ENCODE data around the gene ADD1. TPM values are rescaled to one million over a fixed set of nuclear protein-coding genes. Genes with fewer than 3 reads are reported as not detected.
A peak's percentile ranks its signal among the peaks of the same experiment; 100 is the strongest.

ADD1 gene
- total RNA-seq, 5 donors from 2014 or later (not counting 1 experiment from before 2014, with no cell fraction given): 241 to 274 (median 256) TPM

GRCh38 chr4:2923668-2924173 lies 80.1 kb downstream of the ADD1 start:
- POLR2A ChIA-PET: no interaction called here
- DNase-seq (no peak), ATAC-seq (replicated peaks in 1 of 4) (peak in 1 of 4 experiments; percentile 13)
- Histone ChIP-seq H3K4me3 (ENCODE audit: control insufficient read depth in 1 of 2, extremely low read depth in 1 of 2, low read length in 1 of 2) (no peak overlapping the region), H3K4me1 (ENCODE audit: control insufficient read depth in 1 of 2, extremely low read depth in 1 of 2, insufficient read depth in 2 of 2, low read length in 2 of 2) (peaks cover 4 to 27% of the 10 kb centered on the region in 2 experiments), H3K9me3 (no peaks in the 10 kb centered on the region), H3K36me3 (ENCODE audit: control insufficient read depth in 2 of 2, extremely low read depth in 1 of 2, insufficient read depth in 1 of 2, low read length in 1 of 2) (peaks cover 12 to 54% of the 10 kb centered on the region in 2 donors), H3K27ac (ENCODE audit: low read length) (peak overlapping the region; percentile 3), H3K27me3 (replicated peaks in 1 of 2; ENCODE audit: control insufficient read depth in 2 of 2, extremely low read depth in 1 of 2, insufficient read depth in 2 of 2, low read length in 1 of 2) (no peaks in the 10 kb centered on the region)
- no peaks in the 10 kb centered on the region for H3K27me3 Mint-ChIP-seq
- 94% methylated on average over 8 of the region's 16 CpGs for WGBS (ENCODE audit: insufficient coverage)
- H3K27ac Mint-ChIP-seq: peak overlapping the region; percentile 92 to 95
- H3K4me1 Mint-ChIP-seq: peaks cover 46 to 49% (median 48%) of the 10 kb centered on the region in 3 donors
- H3K9me3 Mint-ChIP-seq: peaks cover 0 to 4% (median 0%) of the 10 kb centered on the region in 3 donors
- H3K4me3 Mint-ChIP-seq: peak overlapping the region in 1 of 3 donors; percentile 63
- H3K36me3 Mint-ChIP-seq: peaks cover 58% of the 10 kb centered on the region
- CTCF ChIA-PET: no interaction called here

DNA sequence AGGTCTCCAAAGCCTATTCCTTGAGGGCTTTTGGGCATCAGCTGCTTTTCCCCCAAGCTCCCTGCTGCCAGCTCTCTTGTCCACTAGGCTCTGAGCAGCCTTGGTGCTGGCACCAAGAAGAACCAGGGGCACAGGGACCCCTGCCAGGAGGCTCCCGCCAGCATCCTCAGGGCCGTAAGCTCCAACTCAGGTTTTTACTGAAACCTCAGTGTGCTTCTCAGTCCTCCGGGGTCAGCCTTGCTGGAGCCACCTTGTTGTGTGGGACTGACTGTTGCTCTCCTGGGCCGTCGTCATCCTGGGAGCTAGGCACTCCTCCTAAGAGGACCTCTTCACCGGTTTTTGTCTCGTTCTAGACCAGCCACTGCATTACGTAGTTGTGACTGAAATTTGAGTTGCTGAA lies 80.6 kb downstream of the ADD1 start:
- Mint-ChIP-seq H3K36me3 (peaks cover 59% of the 10 kb centered on the region), H3K9me3 (peaks cover 0 to 4% (median 0%) of the 10 kb centered on the region in 3 donors), H3K27me3 (no peaks in the 10 kb centered on the region), H3K4me1 (peaks cover 45 to 47% (median 45%) of the 10 kb centered on the region in 3 donors), H3K4me3 (no peak overlapping the region), H3K27ac (peak overlapping the region; percentile 58 to 95)
- ChIA-PET CTCF (no interaction called here), POLR2A (no interaction called here)
- Histone ChIP-seq H3K4me3 (ENCODE audit: control insufficient read depth in 1 of 2, extremely low read depth in 1 of 2, low read length in 1 of 2) (no peak overlapping the region), H3K27ac (ENCODE audit: low read length) (peak overlapping the region; percentile 3), H3K27me3 (replicated peaks in 1 of 2; ENCODE audit: control insufficient read depth in 2 of 2, extremely low read depth in 1 of 2, insufficient read depth in 2 of 2, low read length in 1 of 2) (no peaks in the 10 kb centered on the region), H3K4me1 (ENCODE audit: control insufficient read depth in 1 of 2, extremely low read depth in 1 of 2, insufficient read depth in 2 of 2, low read length in 2 of 2) (peaks cover 4 to 27% of the 10 kb centered on the region in 2 experiments), H3K36me3 (ENCODE audit: control insufficient read depth in 2 of 2, extremely low read depth in 1 of 2, insufficient read depth in 1 of 2, low read length in 1 of 2) (peaks cover 12 to 57% of the 10 kb centered on the region in 2 donors), H3K9me3 (no peaks in the 10 kb centered on the region)
- ATAC-seq (replicated peaks in 1 of 4): no peak
- WGBS (ENCODE audit: insufficient coverage): 96% methylated on average over 3 of the region's 8 CpGs
- DNase-seq: no peak

DNA sequence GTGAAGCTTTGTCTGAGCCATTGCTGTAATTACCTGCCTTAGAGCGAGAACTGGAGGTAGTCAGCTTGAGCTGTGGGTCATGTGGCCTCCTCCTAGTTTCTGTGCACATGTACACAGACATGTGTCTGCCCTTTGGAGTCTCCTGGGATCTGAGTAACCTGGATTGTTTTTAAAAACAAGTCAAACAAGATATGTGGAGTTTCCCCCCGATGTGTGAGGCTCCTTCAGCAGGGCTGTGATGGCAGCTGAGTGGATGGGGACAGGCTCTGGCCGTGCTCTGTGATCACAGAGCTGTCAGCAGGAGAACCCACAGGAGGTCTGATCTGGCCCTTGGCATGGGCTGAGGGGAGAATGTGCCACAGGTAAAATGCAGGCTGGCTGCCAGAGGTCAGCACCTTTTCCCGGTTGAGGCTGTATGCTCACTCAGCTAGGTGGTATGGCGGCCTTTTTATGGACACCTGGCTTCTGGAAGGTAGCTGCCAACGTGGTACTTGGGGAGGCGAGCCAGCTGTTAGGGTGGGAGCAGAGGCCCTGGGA lies 81.2 kb downstream of the ADD1 start:
- Histone ChIP-seq H3K4me1 (ENCODE audit: control insufficient read depth in 1 of 2, extremely low read depth in 1 of 2, insufficient read depth in 2 of 2, low read length in 2 of 2) (peaks cover 4 to 27% of the 10 kb centered on the region in 2 experiments), H3K9me3 (no peaks in the 10 kb centered on the region), H3K36me3 (ENCODE audit: control insufficient read depth in 2 of 2, extremely low read depth in 1 of 2, insufficient read depth in 1 of 2, low read length in 1 of 2) (peaks cover 15 to 61% of the 10 kb centered on the region in 2 donors), H3K4me3 (ENCODE audit: control insufficient read depth in 1 of 2, extremely low read depth in 1 of 2, low read length in 1 of 2) (no peak overlapping the region), H3K27me3 (replicated peaks in 1 of 2; ENCODE audit: control insufficient read depth in 2 of 2, extremely low read depth in 1 of 2, insufficient read depth in 2 of 2, low read length in 1 of 2) (no peaks in the 10 kb centered on the region), H3K27ac (ENCODE audit: low read length) (no peak overlapping the region)
- ChIA-PET POLR2A (no interaction called here), CTCF (no interaction called here)
- H3K9me3 Mint-ChIP-seq: peaks cover 0 to 2% (median 0%) of the 10 kb centered on the region in 3 donors
- peaks cover 54% of the 10 kb centered on the region for H3K36me3 Mint-ChIP-seq
- H3K4me1 Mint-ChIP-seq: peaks cover 40 to 41% (median 40%) of the 10 kb centered on the region in 3 donors
- DNase-seq (no peak), ATAC-seq (replicated peaks in 1 of 4) (no peak)
- no peak overlapping the region for H3K4me3 Mint-ChIP-seq
- no peaks in the 10 kb centered on the region for H3K27me3 Mint-ChIP-seq
- peak overlapping the region; percentile 58 to 69 for H3K27ac Mint-ChIP-seq
- WGBS (ENCODE audit: insufficient coverage): 97% methylated on average over 7 of the region's 7 CpGs

DNA sequence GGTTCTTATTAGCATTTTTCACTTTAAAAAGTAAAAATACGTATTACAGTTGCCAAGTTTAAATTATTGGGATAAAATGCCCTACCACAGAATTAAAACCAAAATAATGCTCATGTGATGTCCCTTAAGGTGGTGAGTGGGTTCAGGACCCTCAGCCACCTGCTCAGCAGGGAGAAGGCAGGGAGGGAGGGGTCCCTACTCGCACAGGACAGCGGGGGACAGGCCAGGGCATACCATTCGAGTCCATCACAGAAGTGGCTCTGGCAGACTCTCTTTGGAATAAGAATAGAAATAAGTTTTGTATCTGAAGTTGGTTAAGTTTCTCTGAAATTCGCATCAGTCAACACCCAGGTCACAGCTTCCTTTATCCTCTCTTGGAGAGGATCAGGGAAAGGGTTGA lies 81.9 kb downstream of the ADD1 start:
- peaks cover 4 to 27% of the 10 kb centered on the region in 2 experiments for H3K4me1 ChIP-seq (ENCODE audit: control insufficient read depth in 1 of 2, extremely low read depth in 1 of 2, insufficient read depth in 2 of 2, low read length in 2 of 2)
- H3K27me3 ChIP-seq (replicated peaks in 1 of 2; ENCODE audit: control insufficient read depth in 2 of 2, extremely low read depth in 1 of 2, insufficient read depth in 2 of 2, low read length in 1 of 2): no peaks in the 10 kb centered on the region
- Mint-ChIP-seq H3K4me1 (peaks cover 33 to 36% (median 33%) of the 10 kb centered on the region in 3 donors), H3K27ac (no peak overlapping the region), H3K4me3 (no peak overlapping the region), H3K27me3 (no peaks in the 10 kb centered on the region), H3K9me3 (no peaks in the 10 kb centered on the region), H3K36me3 (peaks cover 47% of the 10 kb centered on the region)
- no peak overlapping the region for H3K27ac ChIP-seq (ENCODE audit: low read length)
- no peak for DNase-seq
- CTCF ChIA-PET: no interaction called here
- no CpG with 5 or more reads among the region's 5 CpGs for WGBS (ENCODE audit: insufficient coverage)
- H3K36me3 ChIP-seq (ENCODE audit: control insufficient read depth in 2 of 2, extremely low read depth in 1 of 2, insufficient read depth in 1 of 2, low read length in 1 of 2): peaks cover 15 to 67% of the 10 kb centered on the region in 2 donors
- H3K4me3 ChIP-seq (ENCODE audit: control insufficient read depth in 1 of 2, extremely low read depth in 1 of 2, low read length in 1 of 2): no peak overlapping the region
- no peaks in the 10 kb centered on the region for H3K9me3 ChIP-seq
- ATAC-seq (replicated peaks in 1 of 4): no peak
- POLR2A ChIA-PET: no interaction called here

DNA sequence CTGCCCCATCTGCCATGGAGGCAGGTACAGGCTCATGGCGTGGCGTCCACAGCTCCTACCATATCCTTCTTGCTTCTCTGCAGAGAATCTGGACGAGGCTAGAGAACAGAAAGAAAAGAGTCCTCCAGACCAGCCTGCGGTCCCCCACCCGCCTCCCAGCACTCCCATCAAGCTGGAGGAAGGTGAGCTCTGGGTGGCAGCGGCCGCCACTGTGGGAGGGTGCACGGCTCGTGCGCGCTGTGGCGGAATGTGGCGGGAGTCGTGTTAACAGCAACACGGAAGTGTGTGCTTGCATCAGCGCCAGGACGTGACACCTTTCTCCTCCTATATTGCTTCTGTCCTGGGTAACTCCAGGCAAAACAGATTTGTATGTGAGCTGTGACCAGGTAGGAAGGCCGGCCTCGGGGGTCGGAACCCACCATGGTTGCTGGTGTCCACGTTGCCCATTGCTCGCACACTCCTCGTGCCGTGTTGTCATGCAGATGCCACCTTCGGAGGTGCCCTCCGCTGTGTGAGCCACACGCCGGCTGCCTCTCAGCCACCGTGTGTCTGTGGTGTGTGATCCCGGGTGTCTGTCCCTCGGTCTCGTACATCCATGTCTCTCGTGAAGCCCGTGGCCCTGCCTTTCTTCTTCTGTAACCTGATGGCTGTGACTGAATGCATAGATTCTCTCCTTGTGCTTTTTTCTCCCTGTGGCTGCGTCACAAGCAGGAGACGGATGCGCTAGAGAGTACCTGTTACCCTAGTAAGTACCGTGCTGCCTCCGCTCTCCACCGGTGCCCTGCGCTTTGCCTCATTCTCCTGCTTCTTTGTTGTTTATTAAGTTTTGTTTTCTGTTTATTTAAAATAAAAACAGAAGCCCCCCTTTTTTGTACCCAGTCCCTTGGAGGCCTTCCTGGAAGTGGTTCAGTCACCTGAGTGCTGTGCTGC lies 82.6 kb downstream of the ADD1 start:
- ATAC-seq (replicated peaks in 1 of 4): no peak
- POLR2A ChIA-PET: no interaction called here
- Mint-ChIP-seq H3K9me3 (no peaks in the 10 kb centered on the region), H3K36me3 (peaks cover 43% of the 10 kb centered on the region), H3K27me3 (no peaks in the 10 kb centered on the region), H3K4me3 (no peak overlapping the region), H3K27ac (peak overlapping the region in 1 of 2 donors; percentile 34), H3K4me1 (peaks cover 26 to 34% (median 27%) of the 10 kb centered on the region in 3 donors)
- no peaks in the 10 kb centered on the region for H3K9me3 ChIP-seq
- H3K27ac ChIP-seq (ENCODE audit: low read length): no peak overlapping the region
- peaks cover 20 to 74% of the 10 kb centered on the region in 2 donors for H3K36me3 ChIP-seq (ENCODE audit: control insufficient read depth in 2 of 2, extremely low read depth in 1 of 2, insufficient read depth in 1 of 2, low read length in 1 of 2)
- 93% methylated on average over 23 of the region's 41 CpGs for WGBS (ENCODE audit: insufficient coverage)
- no peak for DNase-seq
- no peaks in the 10 kb centered on the region for H3K27me3 ChIP-seq (replicated peaks in 1 of 2; ENCODE audit: control insufficient read depth in 2 of 2, extremely low read depth in 1 of 2, insufficient read depth in 2 of 2, low read length in 1 of 2)
- CTCF ChIA-PET: interaction anchor here (0.5 to 0.9 kb wide), 2 partner anchors 18 to 404 kb away, joined by 3 to 4 read pairs; no protein-coding TSS in a partner anchor
- H3K4me3 ChIP-seq (ENCODE audit: control insufficient read depth in 1 of 2, extremely low read depth in 1 of 2, low read length in 1 of 2): no peak overlapping the region
- peaks cover 7 to 32% of the 10 kb centered on the region in 2 experiments for H3K4me1 ChIP-seq (ENCODE audit: control insufficient read depth in 1 of 2, extremely low read depth in 1 of 2, insufficient read depth in 2 of 2, low read length in 2 of 2)

DNA sequence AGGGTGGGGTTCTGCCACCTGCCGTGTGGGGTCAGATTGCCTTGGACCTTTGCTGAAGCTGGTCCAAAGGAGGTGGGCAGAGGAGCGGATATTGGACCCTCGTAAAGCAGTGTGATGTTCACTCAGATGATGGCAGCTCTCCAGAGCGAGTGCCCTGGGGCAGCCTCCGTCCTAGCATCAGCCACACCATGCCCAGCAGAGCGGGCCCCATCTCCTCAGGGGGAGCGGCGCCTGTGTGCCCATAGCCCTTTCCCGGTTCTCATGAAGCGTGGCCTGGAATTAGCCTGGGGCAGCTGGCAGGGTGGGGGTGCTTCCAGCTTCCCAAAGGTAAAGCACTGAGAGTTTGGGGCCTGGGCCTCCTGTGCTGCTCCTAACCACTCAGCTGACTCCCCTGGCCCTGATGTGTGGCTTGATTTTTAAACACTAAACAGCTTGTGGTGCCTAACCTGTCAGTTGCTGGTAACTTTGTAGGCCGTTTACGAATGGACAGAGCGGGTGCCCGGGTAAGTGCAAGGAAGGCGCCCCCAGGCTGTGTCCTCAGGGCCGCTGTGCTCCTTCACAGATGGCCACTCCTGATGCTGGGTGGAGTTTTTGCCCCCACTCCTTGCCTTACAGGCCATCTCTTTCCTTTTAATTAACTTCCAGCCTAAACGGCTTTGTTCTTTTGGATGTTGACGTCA lies 83.5 kb downstream of the ADD1 start:
- POLR2A ChIA-PET: no interaction called here
- DNase-seq: no peak

More for the DNA sequence above, 83.5 kb downstream of the ADD1 start:
- Mint-ChIP-seq H3K4me3 (no peak overlapping the region), H3K36me3 (peaks cover 37% of the 10 kb centered on the region), H3K4me1 (peaks cover 25 to 33% (median 25%) of the 10 kb centered on the region in 3 donors), H3K27me3 (no peaks in the 10 kb centered on the region), H3K9me3 (no peaks in the 10 kb centered on the region), H3K27ac (peak overlapping the region in 1 of 2 donors; percentile 28)
- H3K36me3 ChIP-seq (ENCODE audit: control insufficient read depth in 2 of 2, extremely low read depth in 1 of 2, insufficient read depth in 1 of 2, low read length in 1 of 2): peaks cover 23 to 78% of the 10 kb centered on the region in 2 donors
- WGBS (ENCODE audit: insufficient coverage): 96% methylated on average over 13 of the region's 18 CpGs
- H3K9me3 ChIP-seq: no peaks in the 10 kb centered on the region
- H3K27me3 ChIP-seq (replicated peaks in 1 of 2; ENCODE audit: control insufficient read depth in 2 of 2, extremely low read depth in 1 of 2, insufficient read depth in 2 of 2, low read length in 1 of 2): no peaks in the 10 kb centered on the region
- H3K27ac ChIP-seq (ENCODE audit: low read length): no peak overlapping the region
- CTCF ChIA-PET: interaction anchor here (0.5 to 0.9 kb wide), 2 partner anchors 17 to 405 kb away, joined by 3 to 4 read pairs; no protein-coding TSS in a partner anchor
- no peak for ATAC-seq (replicated peaks in 1 of 4)
- peaks cover 10 to 39% of the 10 kb centered on the region in 2 experiments for H3K4me1 ChIP-seq (ENCODE audit: control insufficient read depth in 1 of 2, extremely low read depth in 1 of 2, insufficient read depth in 2 of 2, low read length in 2 of 2)
- no peak overlapping the region for H3K4me3 ChIP-seq (ENCODE audit: control insufficient read depth in 1 of 2, extremely low read depth in 1 of 2, low read length in 1 of 2)
